ENCODE measurements around the gene SMIM45.

Gene SMIM45

DNA sequence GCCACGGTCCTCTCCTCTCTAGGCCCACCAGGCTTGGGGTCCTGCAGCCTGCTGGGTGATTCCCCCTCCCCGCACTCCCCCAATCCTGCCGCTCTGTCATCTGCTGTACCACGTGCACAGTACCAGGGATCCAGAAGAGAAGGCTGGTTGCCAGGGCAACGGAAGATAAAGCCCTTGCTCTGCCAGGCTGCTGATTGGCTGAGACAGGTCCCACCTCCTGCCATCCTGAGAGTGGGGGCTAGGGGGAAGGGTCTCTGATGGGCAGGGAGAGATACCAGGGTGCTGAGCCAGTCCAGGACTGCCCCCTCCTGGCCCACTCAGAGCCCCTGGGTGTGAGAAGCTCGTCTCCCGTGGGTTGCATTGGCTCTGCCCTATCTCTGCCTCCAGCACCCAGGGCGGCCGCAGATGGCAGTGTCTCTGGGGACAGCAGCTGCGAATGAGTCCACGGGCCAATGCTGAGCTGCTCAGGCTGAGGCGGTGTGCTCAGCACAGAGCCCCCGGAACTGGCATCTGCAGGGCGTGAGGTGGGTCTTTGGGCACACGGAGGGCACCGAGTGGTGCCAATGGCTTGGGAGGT is at the start of gene SMIM45:
Gene SMIM45 (plus strand): TSS at position 253 of the 577 bp plus-strand sequence.
- DNase-seq, result no peak

- peak; percentile 42 for DNase-seq
These were observed 49.0 kb upstream of the SMIM45 start for GRCh38 chr22:41902932-41903421.

GRCh38 chr22:41904450-41905410 is 47.2 kb upstream of the SMIM45 start:
- DNase-seq, result no peak

GRCh38 chr22:41905411-41906202 is 46.3 kb upstream of the SMIM45 start:
- no peak for DNase-seq

- DNase-seq, result no peak
These were observed 45.1 kb upstream of the SMIM45 start for GRCh38 chr22:41906822-41907221.

DNA sequence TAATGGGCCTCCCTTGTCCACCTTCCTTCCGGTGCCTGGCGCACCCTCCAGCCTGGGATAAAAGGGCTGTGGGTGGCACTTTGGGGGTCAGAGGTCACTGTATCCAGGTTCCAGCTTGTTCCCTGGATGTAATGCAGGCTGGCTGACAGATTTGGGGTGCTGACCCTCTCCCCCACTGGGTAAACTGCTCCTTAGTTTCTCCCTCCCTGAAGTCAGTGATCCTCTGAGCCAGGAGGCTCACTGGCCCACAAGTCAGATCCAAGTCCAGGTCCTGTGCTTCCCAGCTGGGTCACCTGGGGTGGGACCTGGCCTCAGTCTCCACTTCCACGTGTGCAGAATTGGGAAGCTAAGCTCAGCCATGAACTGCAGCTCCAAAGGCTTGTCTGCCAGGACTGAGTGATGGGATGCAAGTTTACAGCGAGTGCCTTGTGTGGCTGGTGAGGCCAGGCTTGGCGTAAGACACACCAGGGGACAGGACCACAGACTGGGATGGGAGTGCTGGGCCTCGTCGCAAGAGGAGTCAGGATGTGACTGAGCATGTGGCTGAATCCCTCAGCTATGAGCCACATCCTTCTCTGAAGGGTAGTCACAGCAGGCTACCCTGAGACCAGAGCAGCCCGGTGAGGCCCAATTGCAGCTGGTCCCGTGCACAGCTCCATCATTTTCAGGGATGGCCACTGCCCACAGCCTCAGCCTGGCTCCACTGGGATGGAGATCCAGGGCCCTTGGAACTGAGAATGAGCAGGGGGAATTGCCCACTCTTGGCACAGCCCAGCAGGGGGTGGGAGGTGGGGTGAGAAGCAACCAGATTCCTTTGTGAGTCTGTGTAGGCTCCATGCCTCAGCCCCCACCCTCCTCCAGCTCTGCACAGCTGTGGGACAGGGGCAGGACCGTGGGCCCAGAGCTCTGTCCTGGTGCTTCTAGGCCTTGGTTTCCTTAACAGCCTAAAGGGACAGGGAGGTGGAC is 44.2 kb upstream of the SMIM45 start:
- no peak for DNase-seq

DNA sequence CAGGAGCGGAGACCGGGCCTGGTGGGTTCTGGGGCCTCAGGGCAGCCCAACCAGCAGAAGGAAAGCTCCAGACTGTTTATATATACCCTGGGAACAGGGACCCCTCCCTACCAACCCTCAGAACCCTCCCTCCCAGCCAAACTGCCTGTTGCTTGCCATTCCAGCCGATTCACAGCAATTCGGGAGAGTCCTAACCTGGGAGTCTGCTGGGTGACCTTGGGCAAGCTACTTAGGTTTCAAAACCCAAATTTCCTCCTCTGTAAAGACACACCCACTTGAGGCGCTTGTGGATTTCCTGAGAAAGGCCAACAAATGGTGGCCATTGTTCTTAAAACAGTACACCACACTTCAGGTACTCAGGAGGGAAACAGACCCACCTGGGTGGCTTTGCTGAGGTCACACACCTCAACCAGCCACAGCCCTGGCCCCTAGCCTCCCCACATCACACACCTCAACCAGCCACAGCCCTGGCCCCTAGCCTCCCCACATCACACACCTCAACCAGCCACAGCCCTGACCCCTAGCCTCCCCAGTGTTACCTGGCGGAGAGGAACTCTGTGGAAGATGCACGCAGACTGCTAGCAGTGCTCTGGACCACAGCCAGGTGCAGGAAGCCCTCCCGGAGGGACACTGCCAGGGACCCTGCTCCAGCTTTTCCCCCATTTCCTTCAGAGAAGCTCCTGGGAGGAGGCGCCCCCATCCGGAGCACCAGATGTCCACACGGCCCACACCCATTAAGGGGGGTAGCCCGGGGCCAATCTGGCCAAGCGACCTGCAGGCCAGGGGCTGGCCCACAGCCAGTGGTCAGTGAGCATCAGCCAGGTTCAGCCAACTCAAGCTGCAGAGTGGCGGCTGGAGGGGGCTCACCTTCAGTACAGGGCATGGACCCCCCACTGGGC is 43.3 kb upstream of the SMIM45 start:
- DNase-seq, result no peak

GRCh38 chr22:41909310-41910049 is 42.5 kb upstream of the SMIM45 start:
- DNase-seq, result no peak

- DNase-seq, result no peak
These were observed 41.6 kb upstream of the SMIM45 start for GRCh38 chr22:41910050-41911000.

DNA sequence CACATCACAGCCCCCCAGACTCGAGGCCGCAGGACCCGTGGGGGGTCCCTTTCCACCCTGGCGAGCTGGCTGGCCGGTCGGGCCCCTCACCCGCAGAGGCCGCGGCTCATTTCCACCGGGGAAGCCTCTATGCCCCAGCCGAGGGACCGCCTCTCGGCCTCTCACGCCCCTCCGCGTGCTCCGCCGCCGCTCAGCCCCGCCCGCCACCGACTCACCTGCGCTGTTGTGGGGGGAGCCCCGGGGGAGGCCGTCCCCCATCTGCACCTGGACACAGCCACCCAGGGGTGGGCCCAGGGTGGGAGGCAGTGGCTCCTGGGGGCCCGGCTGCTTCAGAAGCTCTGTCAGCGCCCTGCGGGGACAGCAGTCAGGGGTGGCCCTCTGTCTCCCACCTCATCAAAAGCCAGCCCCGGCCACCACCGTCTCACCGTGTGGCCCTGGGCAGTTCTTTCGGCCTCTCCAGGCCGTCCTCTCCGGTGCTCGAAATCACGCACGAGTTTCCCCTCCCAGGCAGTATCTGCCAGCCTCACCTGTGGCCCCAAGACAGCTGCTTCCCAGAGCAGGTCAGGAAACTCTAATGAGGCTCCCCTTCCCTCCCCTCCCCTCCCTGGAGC is 40.8 kb upstream of the SMIM45 start:
- no peak for DNase-seq

DNA sequence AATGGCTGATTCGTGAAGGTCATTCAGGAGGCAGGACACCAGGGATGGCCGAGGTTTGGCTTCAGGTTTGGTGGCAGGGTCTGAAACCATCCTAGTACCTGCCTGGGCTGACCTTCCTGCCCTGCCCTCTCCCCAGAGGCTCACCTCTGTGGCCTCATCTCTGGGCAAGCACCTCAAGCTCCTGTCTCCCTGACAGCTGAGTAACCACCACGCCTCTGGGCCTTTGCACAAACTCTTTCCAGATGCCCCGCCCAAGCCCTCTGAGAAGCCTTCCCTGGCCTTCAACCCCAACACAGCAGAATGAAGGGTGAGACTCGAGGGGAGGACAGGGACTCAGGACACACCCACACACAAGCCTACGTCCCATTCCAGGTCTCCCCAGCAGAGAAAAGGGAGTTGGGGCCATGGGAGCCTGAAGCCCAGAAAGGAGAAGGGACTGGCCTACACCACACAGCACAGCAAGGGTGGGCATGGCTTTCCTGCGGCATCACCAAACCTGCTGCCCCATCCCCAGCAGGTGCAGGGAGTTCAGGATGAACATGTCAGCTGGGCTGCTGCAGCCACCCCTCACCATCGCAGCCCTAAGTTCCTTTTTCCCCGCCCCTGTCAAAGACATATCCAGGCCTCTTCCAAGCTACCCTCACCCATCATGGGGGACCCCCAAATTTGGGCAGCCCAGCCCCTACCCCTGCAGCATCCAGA is 39.5 kb upstream of the SMIM45 start:
- DNase-seq, result no peak

- no peak for DNase-seq
These were observed 38.8 kb upstream of the SMIM45 start for GRCh38 chr22:41913040-41913719.

GRCh38 chr22:41913842-41914534 is 38.0 kb upstream of the SMIM45 start:
- peak; percentile 37 for DNase-seq

DNA sequence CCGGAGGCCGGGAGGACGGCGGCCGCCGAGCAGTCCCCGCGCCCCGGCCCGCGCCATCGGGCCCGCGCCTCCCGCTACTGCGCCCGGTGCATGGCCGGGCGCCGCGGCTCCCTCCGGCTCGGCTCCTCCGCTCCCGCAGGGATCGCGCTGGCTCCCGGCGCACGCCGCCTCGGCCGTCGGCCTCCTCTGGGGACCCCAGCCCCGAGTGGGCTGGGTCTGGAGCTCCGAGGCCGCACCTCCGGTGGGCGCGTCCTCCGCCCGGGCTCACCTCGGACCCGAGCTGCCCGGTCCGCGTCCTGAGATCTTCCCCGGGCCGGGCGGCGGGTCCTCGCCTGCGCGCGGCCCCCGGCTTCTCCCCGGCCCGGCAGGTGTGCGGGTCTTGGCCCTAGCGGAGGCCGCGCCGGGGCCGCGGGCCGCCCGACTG is 37.3 kb upstream of the SMIM45 start:
- peak; percentile 50 for DNase-seq

DNA sequence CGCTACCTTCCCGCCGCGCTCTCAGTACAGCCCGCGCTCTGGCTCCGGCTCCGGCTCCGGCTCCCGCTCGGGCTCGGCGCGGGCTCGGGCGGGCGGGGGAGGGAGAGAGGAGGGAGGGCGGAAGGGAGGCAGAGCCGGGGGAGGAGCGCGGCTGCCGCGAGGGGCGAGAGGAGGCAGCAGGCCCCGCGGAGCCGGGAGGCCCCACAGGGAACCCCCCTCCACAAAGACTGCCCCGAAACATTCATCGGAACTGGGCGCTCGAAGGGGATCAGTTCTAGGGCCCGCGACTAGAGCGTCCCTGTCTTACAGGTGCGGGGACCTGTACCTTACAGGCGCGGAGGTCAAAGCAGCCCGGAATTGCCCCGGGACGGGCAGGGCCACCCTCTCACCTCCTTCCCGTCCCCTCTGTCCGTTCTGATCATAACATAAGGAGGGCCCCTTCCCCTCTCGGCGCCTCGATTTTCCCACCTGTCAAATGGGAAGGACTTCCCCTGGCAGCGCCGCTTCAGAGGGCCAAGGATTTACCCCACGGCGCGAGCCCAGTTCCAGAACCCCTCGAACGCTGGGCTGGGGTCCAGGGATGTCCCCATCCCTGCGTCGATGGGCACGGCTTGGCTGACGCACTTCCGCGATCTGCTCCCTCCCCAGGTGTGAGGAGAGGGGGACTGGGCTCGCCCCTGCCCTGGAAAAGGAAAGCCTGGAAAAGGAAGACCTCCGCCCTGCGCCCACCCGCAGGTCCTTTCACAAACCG is 36.7 kb upstream of the SMIM45 start, which contains the start of gene SHISA8:
Gene SHISA8 (minus strand): TSS at position 40 of the 751 bp plus-strand sequence. CDS start 407 bp downstream, outside the sequence.
- DNase-seq, result peak; percentile 52
